ENCODE measurements around the gene RNF157. TPM values are rescaled to one million over a fixed set of nuclear protein-coding genes. Genes with fewer than 3 reads are reported as not detected.
A peak's percentile ranks its signal among the peaks of the same experiment; 100 is the strongest.

Gene RNF157
- total and polyA plus RNA-seq, 2 of the 13 experiments (the other 11 are each of a cell fraction or from before 2014, with no cell fraction given): 0.44 to 1.5 TPM

DNA sequence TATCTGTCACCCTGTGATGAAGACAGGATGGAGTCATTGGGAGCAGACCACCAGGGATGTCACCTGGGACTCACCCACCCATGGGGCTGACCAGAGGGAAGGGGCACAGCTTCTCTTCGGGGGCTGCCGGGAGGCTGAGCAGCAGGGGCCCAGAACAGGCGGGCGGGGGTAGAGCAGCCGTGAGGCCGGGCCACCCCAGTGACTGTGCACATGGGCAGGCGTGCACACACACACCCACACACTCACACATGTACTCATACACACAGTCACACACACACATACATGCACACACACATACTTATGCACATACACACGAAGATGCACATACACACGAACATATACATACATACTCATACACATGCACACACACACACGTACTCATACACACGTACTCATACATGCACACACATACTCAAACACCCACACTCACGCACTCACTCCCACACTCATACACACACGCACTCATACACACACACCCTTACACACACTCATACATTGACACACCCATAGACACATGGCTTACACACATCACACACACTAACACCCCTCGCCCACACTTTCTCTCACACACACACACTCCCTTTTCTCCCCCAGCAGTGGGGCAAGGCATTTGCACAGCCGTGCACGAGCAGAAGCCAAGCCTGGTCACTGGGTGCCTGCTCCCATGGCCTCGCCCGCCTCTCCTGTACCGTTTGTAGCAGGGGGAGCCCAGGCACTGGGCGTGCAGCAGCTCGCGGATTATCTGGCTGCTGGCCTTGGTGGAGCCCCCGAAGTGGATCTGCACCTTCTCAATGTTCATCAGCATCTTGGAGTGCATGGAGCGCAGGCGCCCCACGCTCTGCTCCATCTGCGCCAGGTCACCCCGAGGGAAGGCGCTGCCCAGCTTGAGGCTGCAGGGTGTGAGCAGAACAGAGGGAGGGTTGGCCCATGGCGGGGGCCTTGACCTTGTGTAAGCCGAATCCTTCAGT lies 37.3 kb upstream of the RNF157 start (continued):
- TF ChIP-seq ZSCAN25 (CRISPR knock-in tag; IDR thresholded peaks at IDR 0.05) (no peak), AHR (CRISPR knock-in tag; IDR thresholded peaks at IDR 0.05) (no peak), ARID5B (CRISPR knock-in tag; IDR thresholded peaks at IDR 0.05) (no peak), PHF5A (CRISPR knock-in tag; IDR thresholded peaks at IDR 0.05; ENCODE audit: low read depth, unreplicated experiment) (no peak), THAP9 (CRISPR knock-in tag; IDR thresholded peaks at IDR 0.05; ENCODE audit: borderline replicate concordance) (no peak), ZNF878 (CRISPR knock-in tag; IDR thresholded peaks at IDR 0.05) (no peak), FOXM1 (CRISPR knock-in tag; IDR thresholded peaks at IDR 0.05) (no peak), KAT7 (CRISPR knock-in tag; IDR thresholded peaks at IDR 0.05; ENCODE audit: borderline replicate concordance) (no peak), ZNF335 (CRISPR knock-in tag; IDR thresholded peaks at IDR 0.05) (no peak), ZNF629 (CRISPR knock-in tag; conservative IDR thresholded peaks at IDR 0.05) (no peak), NONO (IDR thresholded peaks at IDR 0.05) (0 out of 2 replicates have a peak, but pooled peaks have one; percentile 86), NONO (CRISPR knock-in tag; conservative IDR thresholded peaks at IDR 0.05) (no peak), PLRG1 (conservative IDR thresholded peaks at IDR 0.05) (peak; percentile 79; the same call in 1 of the 2 replicates), CENPT (CRISPR knock-in tag; IDR thresholded peaks at IDR 0.05; ENCODE audit: low read depth) (0 out of 2 replicates have a peak, but pooled peaks have one; percentile 35), MBNL3 (CRISPR knock-in tag; conservative IDR thresholded peaks at IDR 0.05) (no peak), ZNF782 (CRISPR knock-in tag; IDR thresholded peaks at IDR 0.05; ENCODE audit: borderline replicate concordance) (no peak), FOXP1 (IDR thresholded peaks at IDR 0.05) (peak; percentile 67; the same call in 1 of the 2 replicates), FOXP1 (CRISPR knock-in tag; IDR thresholded peaks at IDR 0.05) (no peak)
- TF ChIP-seq, protein P1, sequence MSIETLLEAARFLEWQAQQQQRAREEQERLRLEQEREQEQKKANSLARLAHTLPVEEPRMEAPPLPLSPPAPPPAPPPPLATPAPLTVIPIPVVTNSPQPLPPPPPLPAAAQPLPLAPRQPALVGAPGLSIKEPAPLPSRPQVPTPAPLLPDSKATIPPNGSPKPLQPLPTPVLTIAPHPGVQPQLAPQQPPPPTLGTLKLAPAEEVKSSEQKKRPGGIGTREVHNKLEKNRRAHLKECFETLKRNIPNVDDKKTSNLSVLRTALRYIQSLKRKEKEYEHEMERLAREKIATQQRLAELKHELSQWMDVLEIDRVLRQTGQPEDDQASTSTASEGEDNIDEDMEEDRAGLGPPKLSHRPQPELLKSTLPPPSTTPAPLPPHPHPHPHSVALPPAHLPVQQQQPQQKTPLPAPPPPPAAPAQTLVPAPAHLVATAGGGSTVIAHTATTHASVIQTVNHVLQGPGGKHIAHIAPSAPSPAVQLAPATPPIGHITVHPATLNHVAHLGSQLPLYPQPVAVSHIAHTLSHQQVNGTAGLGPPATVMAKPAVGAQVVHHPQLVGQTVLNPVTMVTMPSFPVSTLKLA (IDR thresholded peaks at IDR 0.05): peak; percentile 36; the same call in 1 of the 2 replicates
- TF ChIP-seq, protein P2, sequence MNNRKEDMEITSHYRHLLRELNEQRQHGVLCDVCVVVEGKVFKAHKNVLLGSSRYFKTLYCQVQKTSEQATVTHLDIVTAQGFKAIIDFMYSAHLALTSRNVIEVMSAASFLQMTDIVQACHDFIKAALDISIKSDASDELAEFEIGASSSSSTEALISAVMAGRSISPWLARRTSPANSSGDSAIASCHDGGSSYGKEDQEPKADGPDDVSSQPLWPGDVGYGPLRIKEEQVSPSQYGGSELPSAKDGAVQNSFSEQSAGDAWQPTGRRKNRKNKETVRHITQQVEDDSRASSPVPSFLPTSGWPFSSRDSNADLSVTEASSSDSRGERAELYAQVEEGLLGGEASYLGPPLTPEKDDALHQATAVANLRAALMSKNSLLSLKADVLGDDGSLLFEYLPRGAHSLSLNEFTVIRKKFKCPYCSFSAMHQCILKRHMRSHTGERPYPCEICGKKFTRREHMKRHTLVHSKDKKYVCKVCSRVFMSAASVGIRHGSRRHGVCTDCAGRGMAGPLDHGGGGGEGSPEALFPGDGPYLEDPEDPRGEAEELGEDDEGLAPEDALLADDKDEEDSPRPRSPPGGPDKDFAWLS (CRISPR knock-in tag; IDR thresholded peaks at IDR 0.05; ENCODE audit: borderline replicate concordance): no peak
